Activated T-cell treated with anti-CD3 and anti-CD28 coated beads for 4 hours (primary cell): ENCODE data around the gene OOSP4A.
"Not testable (repeated sequence)": the region's sequence is repeated elsewhere in the genome, so short reads cannot be mapped to it uniquely, and the experiment has no call there.

Source experiments
- DNase-seq: peaks from one replicate; pipeline ENCODE4 v3.0.0-alpha.2; 2020

The OOSP4A gene

DNA sequence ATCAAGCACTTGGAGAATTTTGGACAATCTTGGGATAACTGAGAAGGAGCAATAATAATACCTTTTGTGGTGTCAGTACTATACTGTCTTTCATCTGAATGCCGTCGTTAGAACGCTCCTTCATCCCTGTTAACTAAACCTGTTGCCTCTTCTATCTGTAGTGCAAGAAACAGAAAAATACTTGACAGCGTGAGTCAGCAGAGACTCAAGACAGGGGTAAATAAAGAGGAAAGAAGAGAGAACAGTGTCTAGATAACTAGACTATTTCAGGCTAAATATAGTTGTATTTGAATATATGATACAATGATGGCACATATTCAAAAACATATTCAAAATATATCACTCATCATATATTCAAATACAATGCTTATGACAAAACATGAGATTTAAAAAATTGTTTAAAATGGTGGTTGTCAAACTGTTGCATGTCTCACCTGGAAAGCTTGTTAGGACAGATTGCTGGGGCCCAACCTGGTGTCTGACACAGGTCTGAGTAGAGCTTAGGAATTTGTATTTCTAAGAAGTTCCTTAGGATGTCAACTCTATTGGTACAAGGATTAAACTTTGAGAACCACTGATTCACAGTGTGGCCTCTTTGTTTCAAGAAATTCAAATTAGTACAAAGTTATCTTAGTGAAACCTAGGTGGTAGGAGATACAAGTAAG, 17.4 kb downstream of the OOSP4A start:
- no peak for DNase-seq

DNA sequence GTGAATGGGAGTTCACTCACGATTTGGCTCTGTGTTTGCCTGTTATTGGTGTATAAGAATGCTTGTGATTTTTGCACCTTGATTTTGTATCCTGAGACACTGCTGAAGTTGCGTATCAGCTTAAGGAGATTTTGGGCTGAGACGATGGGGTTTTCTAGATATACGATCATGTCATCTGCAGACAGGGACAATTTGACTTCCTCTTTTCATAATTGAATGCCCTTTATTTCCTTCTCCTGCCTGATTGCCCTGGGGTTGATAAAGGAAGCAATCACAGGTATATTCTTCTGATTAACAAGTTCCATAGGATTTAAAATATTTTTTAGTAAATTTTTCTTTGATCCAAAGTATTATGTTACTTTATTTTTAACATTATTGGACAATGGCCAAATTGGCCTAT, 18.2 kb downstream of the OOSP4A start:
- DNase-seq = not testable (repeated sequence)

DNA sequence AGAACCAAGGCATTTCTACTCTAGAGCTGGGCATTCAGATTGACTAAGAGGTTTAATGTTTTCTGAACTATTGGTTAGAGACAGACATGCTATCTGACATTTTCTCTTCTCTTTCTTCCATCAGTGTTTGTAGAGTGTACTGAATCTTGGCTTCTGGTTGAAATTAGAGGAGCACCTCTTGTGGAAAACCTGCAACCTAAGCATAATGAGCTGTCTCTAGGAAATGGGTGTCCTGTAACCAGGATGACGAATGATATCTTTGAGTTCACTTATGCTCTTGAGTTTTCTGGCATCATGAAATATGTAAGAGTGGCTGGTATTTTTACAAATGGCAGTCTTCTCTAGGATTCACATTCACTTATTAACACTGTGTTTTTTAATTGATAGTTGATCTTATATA, 19.4 kb downstream of the OOSP4A start:
- no peak for DNase-seq

GRCh38 chr11:59984368-59984767, 20.5 kb downstream of the OOSP4A start:
- DNase-seq = no peak

DNA sequence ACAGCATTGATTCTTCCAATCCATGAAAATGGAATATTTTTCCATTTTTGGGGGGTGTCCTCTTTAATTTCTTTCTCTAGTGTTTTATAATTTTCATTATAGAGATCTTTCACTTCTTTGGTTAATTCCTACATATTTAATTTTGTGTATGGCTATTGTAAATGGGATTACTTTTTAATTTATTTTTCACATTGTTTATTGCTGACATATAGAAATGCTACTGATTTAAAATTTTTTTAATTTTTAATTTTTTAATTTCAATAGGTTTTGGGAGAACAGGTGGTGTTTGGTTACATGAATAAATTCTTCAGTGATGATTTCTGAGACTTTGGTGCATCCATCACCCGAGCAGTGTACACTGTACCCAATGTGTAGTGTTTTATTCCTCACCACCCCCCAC, 26.6 kb downstream of the OOSP4A start:
- DNase-seq = no peak

DNA sequence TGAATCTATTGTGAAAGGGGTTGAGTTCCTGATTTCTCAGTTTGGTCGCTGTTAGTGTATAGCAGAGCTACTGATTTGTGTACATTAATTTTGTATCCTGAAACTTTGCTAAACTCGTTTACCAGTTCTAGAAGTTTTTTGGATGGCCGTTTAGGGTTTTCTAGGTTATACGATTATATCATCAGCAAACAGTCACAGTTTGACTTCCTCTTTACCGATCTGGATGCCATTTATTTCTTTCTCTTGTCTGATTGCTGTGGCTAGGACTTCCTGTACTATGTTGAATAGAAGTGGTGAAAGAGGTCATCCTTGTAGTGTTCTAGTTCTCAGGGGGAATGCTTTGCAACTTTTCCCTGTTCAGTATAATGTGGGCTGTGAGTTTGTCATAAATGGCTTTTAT, 28.6 kb downstream of the OOSP4A start:
- no peak for DNase-seq

DNA sequence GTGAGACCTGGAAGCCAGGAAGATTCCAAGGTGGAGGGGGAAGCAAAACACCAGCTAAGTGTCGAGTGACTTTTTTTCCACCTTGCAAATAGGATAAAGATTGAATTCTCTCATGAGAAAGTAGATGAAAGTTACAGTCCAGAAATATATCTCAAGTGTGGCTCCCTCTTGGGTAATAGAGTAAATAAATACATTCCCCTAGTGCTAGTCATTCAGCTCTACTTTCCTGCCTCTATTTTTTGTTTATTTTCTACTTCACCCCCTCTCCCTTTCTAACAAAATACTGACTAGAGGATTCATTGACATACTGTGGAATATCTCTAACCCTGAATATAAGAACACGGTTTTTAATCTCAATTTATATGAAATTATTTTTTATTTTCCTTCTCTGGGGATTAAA, 34.0 kb downstream of the OOSP4A start:
- DNase-seq = no peak

GRCh38 chr11:59999691-60000090, 35.9 kb downstream of the OOSP4A start:
- no peak for DNase-seq

GRCh38 chr11:60003729-60004128, 39.9 kb downstream of the OOSP4A start:
- DNase-seq = no peak

GRCh38 chr11:60005360-60005759, 41.5 kb downstream of the OOSP4A start:
- no peak for DNase-seq

GRCh38 chr11:60016881-60017280, 53.0 kb downstream of the OOSP4A start, which contains the start of gene OOSP4B:
OOSP4B (plus strand) TSS chr11:60017181.
- DNase-seq = no peak

GRCh38 chr11:60018058-60018457, 54.2 kb downstream of the OOSP4A start:
- no peak for DNase-seq
